Measurements from ENCODE around the gene OR6K3.
"Not testable (repeated sequence)": the region's sequence is repeated elsewhere in the genome, so short reads cannot be mapped to it uniquely, and the experiment has no call there.

OR6K3 gene

GRCh38 chr1:158691907-158692306 is 28.6 kb downstream of the OR6K3 start:
- H3K36me3 ChIP-seq (ENCODE audit: insufficient read depth, low read length) = no peaks in the 10 kb centered on the region
- H3K9me3 ChIP-seq (ENCODE audit: low read length) = no peaks in the 10 kb centered on the region
- H2AFZ ChIP-seq (ENCODE audit: low read length) = no peak overlapping the region
- no peaks in the 10 kb centered on the region for H3F3A ChIP-seq (ENCODE audit: insufficient read depth, low read length)
- no peaks in the 10 kb centered on the region for H4K20me1 ChIP-seq (ENCODE audit: insufficient read depth, low read length)
- H3K4me3 ChIP-seq (ENCODE audit: low read depth, low read length, poor library complexity, severe bottlenecking) = no peak overlapping the region
- no peaks in the 10 kb centered on the region for H3K4me1 ChIP-seq (ENCODE audit: insufficient read depth, low read length, severe bottlenecking)
- no peak overlapping the region for H3K27ac ChIP-seq (ENCODE audit: low read depth, low read length, poor library complexity, severe bottlenecking)
- H3K9me2 ChIP-seq (ENCODE audit: low read depth, low read length) = no peaks in the 10 kb centered on the region
- no peaks in the 10 kb centered on the region for H3K27me3 ChIP-seq (ENCODE audit: insufficient read depth, low read length)
- H3K4me2 ChIP-seq (ENCODE audit: low read length) = no peak overlapping the region
- no peak overlapping the region for H3K9ac ChIP-seq (ENCODE audit: low read length)
- TF ChIP-seq, protein P1, sequence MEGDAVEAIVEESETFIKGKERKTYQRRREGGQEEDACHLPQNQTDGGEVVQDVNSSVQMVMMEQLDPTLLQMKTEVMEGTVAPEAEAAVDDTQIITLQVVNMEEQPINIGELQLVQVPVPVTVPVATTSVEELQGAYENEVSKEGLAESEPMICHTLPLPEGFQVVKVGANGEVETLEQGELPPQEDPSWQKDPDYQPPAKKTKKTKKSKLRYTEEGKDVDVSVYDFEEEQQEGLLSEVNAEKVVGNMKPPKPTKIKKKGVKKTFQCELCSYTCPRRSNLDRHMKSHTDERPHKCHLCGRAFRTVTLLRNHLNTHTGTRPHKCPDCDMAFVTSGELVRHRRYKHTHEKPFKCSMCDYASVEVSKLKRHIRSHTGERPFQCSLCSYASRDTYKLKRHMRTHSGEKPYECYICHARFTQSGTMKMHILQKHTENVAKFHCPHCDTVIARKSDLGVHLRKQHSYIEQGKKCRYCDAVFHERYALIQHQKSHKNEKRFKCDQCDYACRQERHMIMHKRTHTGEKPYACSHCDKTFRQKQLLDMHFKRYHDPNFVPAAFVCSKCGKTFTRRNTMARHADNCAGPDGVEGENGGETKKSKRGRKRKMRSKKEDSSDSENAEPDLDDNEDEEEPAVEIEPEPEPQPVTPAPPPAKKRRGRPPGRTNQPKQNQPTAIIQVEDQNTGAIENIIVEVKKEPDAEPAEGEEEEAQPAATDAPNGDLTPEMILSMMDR (IDR thresholded peaks at IDR 0.05; ENCODE audit: low read length) = no peak
- no peak for TF ChIP-seq EZH2 (IDR thresholded peaks at IDR 0.05; ENCODE audit: borderline replicate concordance, low read length)
- no peaks in the 10 kb centered on the region for H3K79me2 ChIP-seq (ENCODE audit: insufficient read depth, low read length)

- not testable (repeated sequence) for H3K79me2 ChIP-seq (ENCODE audit: insufficient read depth, low read length); H3K4me3 ChIP-seq (ENCODE audit: low read depth, low read length, poor library complexity, severe bottlenecking); H3K9ac ChIP-seq (ENCODE audit: low read length); H3K36me3 ChIP-seq (ENCODE audit: insufficient read depth, low read length); H3K9me2 ChIP-seq (ENCODE audit: low read depth, low read length); H3K4me1 ChIP-seq (ENCODE audit: insufficient read depth, low read length, severe bottlenecking); H3K9me3 ChIP-seq (ENCODE audit: low read length); H3K27me3 ChIP-seq (ENCODE audit: insufficient read depth, low read length); H4K20me1 ChIP-seq (ENCODE audit: insufficient read depth, low read length); H3K4me2 ChIP-seq (ENCODE audit: low read length); H3K27ac ChIP-seq (ENCODE audit: low read depth, low read length, poor library complexity, severe bottlenecking); H3F3A ChIP-seq (ENCODE audit: insufficient read depth, low read length); H2AFZ ChIP-seq (ENCODE audit: low read length)
These were observed 29.4 kb downstream of the OR6K3 start for GRCh38 chr1:158691149-158691548.

DNA sequence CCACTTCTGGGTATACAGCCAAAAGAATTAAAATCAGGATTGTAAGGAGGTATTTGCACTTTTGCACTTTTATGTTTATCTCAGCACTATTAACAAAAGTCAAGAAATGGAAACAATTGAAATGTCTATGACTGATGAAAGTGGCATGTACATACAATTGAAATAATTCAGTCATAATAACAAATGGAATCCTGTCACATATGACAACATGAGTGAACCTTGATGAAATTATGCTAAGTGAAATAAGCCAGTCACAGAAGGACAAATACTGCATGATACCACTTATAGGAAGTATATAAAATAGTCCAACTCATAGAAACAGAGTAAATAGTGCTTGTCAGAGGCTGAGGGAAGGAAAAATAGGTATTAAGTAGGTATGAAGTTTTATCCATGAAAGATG is 30.6 kb downstream of the OR6K3 start:
- H3K79me2 ChIP-seq (ENCODE audit: insufficient read depth, low read length) = no peaks in the 10 kb centered on the region
- no peaks in the 10 kb centered on the region for H4K20me1 ChIP-seq (ENCODE audit: insufficient read depth, low read length)
- H3K9ac ChIP-seq (ENCODE audit: low read length) = no peak overlapping the region
- no peak overlapping the region for H2AFZ ChIP-seq (ENCODE audit: low read length)
- TF ChIP-seq EZH2 (IDR thresholded peaks at IDR 0.05; ENCODE audit: borderline replicate concordance, low read length) = no peak
- TF ChIP-seq, protein P1 (IDR thresholded peaks at IDR 0.05; ENCODE audit: low read length) = no peak
- no peaks in the 10 kb centered on the region for H3K9me3 ChIP-seq (ENCODE audit: low read length)
- no peaks in the 10 kb centered on the region for H3K36me3 ChIP-seq (ENCODE audit: insufficient read depth, low read length)
- H3K27me3 ChIP-seq (ENCODE audit: insufficient read depth, low read length) = no peaks in the 10 kb centered on the region
- H3K4me3 ChIP-seq (ENCODE audit: low read depth, low read length, poor library complexity, severe bottlenecking) = no peak overlapping the region
- H3F3A ChIP-seq (ENCODE audit: insufficient read depth, low read length) = no peaks in the 10 kb centered on the region
- no peak overlapping the region for H3K4me2 ChIP-seq (ENCODE audit: low read length)
- H3K27ac ChIP-seq (ENCODE audit: low read depth, low read length, poor library complexity, severe bottlenecking) = no peak overlapping the region
- H3K9me2 ChIP-seq (ENCODE audit: low read depth, low read length) = no peaks in the 10 kb centered on the region
- no peaks in the 10 kb centered on the region for H3K4me1 ChIP-seq (ENCODE audit: insufficient read depth, low read length, severe bottlenecking)

GRCh38 chr1:158689110-158689509 is 31.4 kb downstream of the OR6K3 start:
- Histone ChIP-seq H3K4me3 (ENCODE audit: low read depth, low read length, poor library complexity, severe bottlenecking) (no peak overlapping the region), H3K9me3 (ENCODE audit: low read length) (no peaks in the 10 kb centered on the region), H3K9me2 (ENCODE audit: low read depth, low read length) (no peaks in the 10 kb centered on the region), H3K27ac (ENCODE audit: low read depth, low read length, poor library complexity, severe bottlenecking) (no peak overlapping the region), H3K9ac (ENCODE audit: low read length) (no peak overlapping the region), H3K4me1 (ENCODE audit: insufficient read depth, low read length, severe bottlenecking) (no peaks in the 10 kb centered on the region), H3K79me2 (ENCODE audit: insufficient read depth, low read length) (no peaks in the 10 kb centered on the region), H4K20me1 (ENCODE audit: insufficient read depth, low read length) (no peaks in the 10 kb centered on the region), H3K27me3 (ENCODE audit: insufficient read depth, low read length) (no peaks in the 10 kb centered on the region), H3F3A (ENCODE audit: insufficient read depth, low read length) (no peaks in the 10 kb centered on the region), H3K36me3 (ENCODE audit: insufficient read depth, low read length) (no peaks in the 10 kb centered on the region), H3K4me2 (ENCODE audit: low read length) (no peak overlapping the region), H2AFZ (ENCODE audit: low read length) (no peak overlapping the region)
- TF ChIP-seq, protein P1 (IDR thresholded peaks at IDR 0.05; ENCODE audit: low read length) = no peak
- TF ChIP-seq EZH2 (IDR thresholded peaks at IDR 0.05; ENCODE audit: borderline replicate concordance, low read length) = no peak

- not testable (repeated sequence) for H3K9me3 ChIP-seq (ENCODE audit: low read length); H3K79me2 ChIP-seq (ENCODE audit: insufficient read depth, low read length); H3K36me3 ChIP-seq (ENCODE audit: insufficient read depth, low read length); H3K27ac ChIP-seq (ENCODE audit: low read depth, low read length, poor library complexity, severe bottlenecking); H3K9ac ChIP-seq (ENCODE audit: low read length); H3F3A ChIP-seq (ENCODE audit: insufficient read depth, low read length); H3K4me2 ChIP-seq (ENCODE audit: low read length); H3K4me1 ChIP-seq (ENCODE audit: insufficient read depth, low read length, severe bottlenecking); H3K27me3 ChIP-seq (ENCODE audit: insufficient read depth, low read length); H2AFZ ChIP-seq (ENCODE audit: low read length); H3K9me2 ChIP-seq (ENCODE audit: low read depth, low read length); H4K20me1 ChIP-seq (ENCODE audit: insufficient read depth, low read length); H3K4me3 ChIP-seq (ENCODE audit: low read depth, low read length, poor library complexity, severe bottlenecking)
These were observed 32.2 kb downstream of the OR6K3 start for GRCh38 chr1:158688343-158688742.
